Measurements from ENCODE around the gene DYNC2I2. TPM values are rescaled to one million over a fixed set of nuclear protein-coding genes. Genes with fewer than 3 reads are reported as not detected.
A peak's percentile ranks its signal among the peaks of the same experiment; 100 is the strongest.

Gene DYNC2I2
- polyA plus RNA-seq, 1 donor from 2014 or later, result 82.5 TPM

- Histone ChIP-seq H3K79me2 (replicated peaks; ENCODE audit: insufficient read depth, low read length) (no peaks in the 10 kb centered on the region), H3K9me2 (ENCODE audit: insufficient read depth, low read length) (no peaks in the 10 kb centered on the region), H3K9ac (ENCODE audit: low read length) (no peak overlapping the region), H2AFZ (ENCODE audit: low read depth, low read length) (no peak overlapping the region), H4K20me1 (ENCODE audit: insufficient read depth) (no peaks in the 10 kb centered on the region), H3K27me3 (ENCODE audit: insufficient read depth, low read depth, low read length) (peaks cover 3% of the 10 kb centered on the region), H3K4me2 (ENCODE audit: low read length) (no peak overlapping the region), H3K9me3 (ENCODE audit: low read length) (no peaks in the 10 kb centered on the region), H3K4me3 (ENCODE audit: low read length) (no peak overlapping the region), H3F3A (ENCODE audit: insufficient read depth, low read length, poor library complexity, severe bottlenecking) (no peaks in the 10 kb centered on the region), H3K36me3 (ENCODE audit: insufficient read depth, low read length) (no peaks in the 10 kb centered on the region), H3K27ac (ENCODE audit: low read length) (no peak overlapping the region)
- TF ChIP-seq TAF1 (IDR thresholded peaks at IDR 0.05; ENCODE audit: low read depth) (no peak), EP300 (conservative IDR thresholded peaks at IDR 0.05; ENCODE audit: poor library complexity, severe bottlenecking) (no peak), EZH2 (IDR thresholded peaks at IDR 0.05; ENCODE audit: borderline replicate concordance, insufficient read depth, low read length, poor library complexity, severe bottlenecking) (no peak), MXI1 (conservative IDR thresholded peaks at IDR 0.05; ENCODE audit: poor library complexity, severe bottlenecking) (no peak), POLR2AphosphoS5 (IDR thresholded peaks at IDR 0.05) (no peak), RAD21 (conservative IDR thresholded peaks at IDR 0.05) (no peak), CTCF (IDR thresholded peaks at IDR 0.05; ENCODE audit: poor library complexity, severe bottlenecking) (no peak), REST (IDR thresholded peaks at IDR 0.05; ENCODE audit: borderline replicate concordance) (no peak)
These were observed 47.1 kb upstream of the DYNC2I2 start for GRCh38 chr9:128703616-128704355.

GRCh38 chr9:128702949-128703615 is 46.4 kb upstream of the DYNC2I2 start:
- no peaks in the 10 kb centered on the region for H3K9me2 ChIP-seq (ENCODE audit: insufficient read depth, low read length)
- no peaks in the 10 kb centered on the region for H4K20me1 ChIP-seq (ENCODE audit: insufficient read depth)
- no peaks in the 10 kb centered on the region for H3K9me3 ChIP-seq (ENCODE audit: low read length)
- peaks cover 3% of the 10 kb centered on the region for H3K27me3 ChIP-seq (ENCODE audit: insufficient read depth, low read depth, low read length)
- no peaks in the 10 kb centered on the region for H3K79me2 ChIP-seq (replicated peaks; ENCODE audit: insufficient read depth, low read length)
- no peaks in the 10 kb centered on the region for H3K36me3 ChIP-seq (ENCODE audit: insufficient read depth, low read length)
- no peak for TF ChIP-seq REST (IDR thresholded peaks at IDR 0.05; ENCODE audit: borderline replicate concordance)
- TF ChIP-seq SMC3 (conservative IDR thresholded peaks at IDR 0.05; ENCODE audit: poor library complexity), result no peak
- TF ChIP-seq CTCF (IDR thresholded peaks at IDR 0.05; ENCODE audit: poor library complexity, severe bottlenecking), result no peak
- TF ChIP-seq RAD21 (conservative IDR thresholded peaks at IDR 0.05), result no peak
- no peak for TF ChIP-seq EZH2 (IDR thresholded peaks at IDR 0.05; ENCODE audit: borderline replicate concordance, insufficient read depth, low read length, poor library complexity, severe bottlenecking)
- no peak for TF ChIP-seq EP300 (conservative IDR thresholded peaks at IDR 0.05; ENCODE audit: poor library complexity, severe bottlenecking)
- TF ChIP-seq POLR2AphosphoS5 (IDR thresholded peaks at IDR 0.05), result no peak
- TF ChIP-seq MXI1 (conservative IDR thresholded peaks at IDR 0.05; ENCODE audit: poor library complexity, severe bottlenecking), result no peak
- TF ChIP-seq TAF1 (IDR thresholded peaks at IDR 0.05; ENCODE audit: low read depth), result no peak
- H3K4me2 ChIP-seq (ENCODE audit: low read length), result no peak overlapping the region
- H3F3A ChIP-seq (ENCODE audit: insufficient read depth, low read length, poor library complexity, severe bottlenecking), result no peaks in the 10 kb centered on the region
- no peak overlapping the region for H3K27ac ChIP-seq (ENCODE audit: low read length)
- no peak overlapping the region for H3K9ac ChIP-seq (ENCODE audit: low read length)
- no peak overlapping the region for H2AFZ ChIP-seq (ENCODE audit: low read depth, low read length)
- peak overlapping the region; percentile 73 for H3K4me3 ChIP-seq (ENCODE audit: low read length)
